MM.1S (cell line): ENCODE data around the gene PIK3CD.

Experiments used
- EZH2 ChIP-seq: fragments of 300-600 bp; sonication (generic); optimal IDR thresholded peaks from 2 replicates; pipeline ENCODE3; 2017; ENCODE audit warnings: low read depth, mild to moderate bottlenecking, antibody characterized with exemption, low read length, mixed read lengths
- EZH2phosphoT487 ChIP-seq: fragments of 300-600 bp; sonication (generic); IDR thresholded peaks from 2 replicates; pipeline ENCODE4 v1.6.1; 2018; ENCODE audit warnings: antibody characterized with exemption, low read length
- TF ChIP-seq, protein P1 (sequence below): fragments of 300-600 bp; sonication (generic); IDR thresholded peaks from 2 replicates; pipeline ENCODE4 v1.5.1; 2016; ENCODE audit warnings: antibody characterized with exemption, low read length, mixed read lengths

DNA sequence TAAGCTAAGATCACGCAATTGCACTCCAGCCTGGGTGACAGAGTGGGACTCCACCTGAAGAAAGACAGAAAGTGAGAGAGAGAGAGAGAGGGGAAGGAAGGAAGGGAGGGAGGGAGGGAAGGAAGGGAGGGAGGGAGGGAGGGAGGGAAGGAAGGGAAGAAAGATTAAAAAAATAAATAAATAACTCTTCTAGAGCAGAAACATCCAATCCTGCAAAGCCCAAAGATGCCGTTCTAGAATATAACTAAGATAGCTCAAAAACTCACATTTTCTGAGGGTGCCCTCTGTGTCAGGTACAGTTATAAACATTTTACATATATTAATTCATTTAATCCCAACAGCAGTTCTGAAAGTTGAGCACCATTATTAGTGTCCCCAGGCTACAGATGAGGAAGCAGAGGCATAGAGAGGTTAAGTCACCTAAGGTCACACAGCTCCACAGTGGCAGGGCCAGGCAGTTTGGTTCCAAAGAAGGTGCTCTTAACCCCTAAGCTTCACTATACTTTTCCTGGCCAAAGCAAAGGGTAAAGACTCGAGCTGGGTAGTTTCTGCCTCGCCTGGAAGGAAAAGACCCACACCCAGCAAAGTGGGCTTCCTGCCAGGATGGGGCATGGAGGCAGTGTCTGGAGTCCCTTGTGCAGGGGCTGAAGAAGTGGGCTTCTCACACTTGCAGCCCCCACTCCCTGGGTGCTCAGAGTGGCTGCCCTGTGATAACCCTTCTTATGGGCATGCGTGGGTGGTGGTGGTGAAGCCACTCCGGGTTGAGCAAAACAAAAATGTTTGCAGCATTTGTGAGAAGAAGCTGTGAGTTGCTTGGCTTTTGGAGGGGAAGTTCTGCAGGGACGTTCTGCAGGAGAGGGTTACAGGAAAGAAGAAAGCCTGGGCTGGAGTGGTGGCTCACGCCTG, 7.9 kb upstream of the PIK3CD start:
- no peak for TF ChIP-seq EZH2phosphoT487
- TF ChIP-seq, protein P1, sequence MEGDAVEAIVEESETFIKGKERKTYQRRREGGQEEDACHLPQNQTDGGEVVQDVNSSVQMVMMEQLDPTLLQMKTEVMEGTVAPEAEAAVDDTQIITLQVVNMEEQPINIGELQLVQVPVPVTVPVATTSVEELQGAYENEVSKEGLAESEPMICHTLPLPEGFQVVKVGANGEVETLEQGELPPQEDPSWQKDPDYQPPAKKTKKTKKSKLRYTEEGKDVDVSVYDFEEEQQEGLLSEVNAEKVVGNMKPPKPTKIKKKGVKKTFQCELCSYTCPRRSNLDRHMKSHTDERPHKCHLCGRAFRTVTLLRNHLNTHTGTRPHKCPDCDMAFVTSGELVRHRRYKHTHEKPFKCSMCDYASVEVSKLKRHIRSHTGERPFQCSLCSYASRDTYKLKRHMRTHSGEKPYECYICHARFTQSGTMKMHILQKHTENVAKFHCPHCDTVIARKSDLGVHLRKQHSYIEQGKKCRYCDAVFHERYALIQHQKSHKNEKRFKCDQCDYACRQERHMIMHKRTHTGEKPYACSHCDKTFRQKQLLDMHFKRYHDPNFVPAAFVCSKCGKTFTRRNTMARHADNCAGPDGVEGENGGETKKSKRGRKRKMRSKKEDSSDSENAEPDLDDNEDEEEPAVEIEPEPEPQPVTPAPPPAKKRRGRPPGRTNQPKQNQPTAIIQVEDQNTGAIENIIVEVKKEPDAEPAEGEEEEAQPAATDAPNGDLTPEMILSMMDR: no peak
- TF ChIP-seq EZH2: no peak
